Neural progenitor cell (in vitro differentiated cells): ENCODE data around the gene LYST. TPM values are rescaled to one million over a fixed set of nuclear protein-coding genes. Genes with fewer than 3 reads are reported as not detected.
A peak's percentile ranks its signal among the peaks of the same experiment; 100 is the strongest.

Source experiments
- DNase-seq: peaks from one replicate; pipeline ENCODE4 v3.0.0-alpha.2; 2016; ENCODE audit warnings: low spot score
- H2AFZ ChIP-seq: fragments of 200-600 bp; sonication (generic); replicated peaks from 2 replicates; pipeline ENCODE4 v1.6.1; 2016; ENCODE audit warnings: antibody characterized with exemption
- H3F3A ChIP-seq: fragments of 200-600 bp; sonication (generic); 2 replicates; pipeline ENCODE4 v1.6.1; 2016; ENCODE audit warnings: antibody characterized with exemption, low read depth
- H3K27ac ChIP-seq: fragments of 200-600 bp; sonication (generic); 2 replicates; pipeline ENCODE4 v1.5.1; 2016; ENCODE audit warnings: mild to moderate bottlenecking
- H3K27me3 ChIP-seq: fragments of 200-600 bp; sonication (generic); 2 replicates; pipeline ENCODE4 v1.6.1; 2016; ENCODE audit warnings: mild to moderate bottlenecking, moderate library complexity
- H3K36me3 ChIP-seq: fragments of 200-600 bp; sonication (generic); 2 replicates; pipeline ENCODE4 v1.5.1; 2016
- H3K4me1 ChIP-seq: fragments of 200-600 bp; sonication (generic); 2 replicates; pipeline ENCODE4 v1.6.1; 2016; ENCODE audit warnings: mixed run types
- H3K4me2 ChIP-seq: fragments of 200-600 bp; sonication (generic); 2 replicates; pipeline ENCODE4 v1.6.1; 2016
- H3K4me3 ChIP-seq: fragments of 200-600 bp; sonication (generic); 2 replicates; pipeline ENCODE4 v1.5.1; 2016
- H3K79me2 ChIP-seq: fragments of 200-600 bp; sonication (generic); 2 replicates; pipeline ENCODE4 v1.6.1; 2016; ENCODE audit warnings: low read depth
- H3K9ac ChIP-seq: fragments of 200-600 bp; sonication (generic); 2 replicates; pipeline ENCODE4 v1.6.1; 2016
- H3K9me3 ChIP-seq: fragments of 200-600 bp; sonication (generic); 2 replicates; pipeline ENCODE4 v1.5.1; 2016; ENCODE audit warnings: low read depth
- H4K20me1 ChIP-seq: fragments of 200-600 bp; sonication (generic); 2 replicates; pipeline ENCODE4 v1.6.1; 2016; ENCODE audit warnings: low read depth
- H3K27ac Mint-ChIP-seq: 3 replicates; pipeline ENCODE4 v1.8.0; 2021; ENCODE audit warnings: mixed read lengths
- H3K27me3 Mint-ChIP-seq: 2 replicates; pipeline ENCODE4 v1.8.0; 2022; ENCODE audit warnings: low read depth, mild to moderate bottlenecking, inconsistent platforms, moderate library complexity, mixed read lengths; ENCODE audit not compliant: insufficient read depth
- H3K36me3 Mint-ChIP-seq: 3 replicates; pipeline ENCODE4 v1.8.0; 2021; ENCODE audit warnings: mixed read lengths
- H3K4me1 Mint-ChIP-seq: 3 replicates; pipeline ENCODE4 v1.8.0; 2021; ENCODE audit warnings: mixed read lengths
- H3K4me3 Mint-ChIP-seq: 3 replicates; pipeline ENCODE4 v1.8.0; 2021; ENCODE audit warnings: mild to moderate bottlenecking, moderate library complexity, mixed read lengths
- H3K9me3 Mint-ChIP-seq: 3 replicates; pipeline ENCODE4 v1.8.0; 2020; ENCODE audit warnings: mixed read lengths
- CTCF ChIP-seq: fragments of 200-600 bp; sonication (generic); IDR thresholded peaks from 2 replicates; pipeline ENCODE4 v1.5.1; 2017; ENCODE audit warnings: antibody characterized with exemption, mild to moderate bottlenecking
- EZH2 ChIP-seq: fragments of 200-600 bp; sonication (generic); IDR thresholded peaks from 2 replicates; pipeline ENCODE4 v1.6.1; 2017; ENCODE audit warnings: antibody characterized with exemption, mild to moderate bottlenecking, moderate library complexity
- EZH2phosphoT487 ChIP-seq: fragments of 200-600 bp; sonication (generic); IDR thresholded peaks from 2 replicates; pipeline ENCODE4 v1.6.1; 2017; ENCODE audit warnings: antibody characterized with exemption
- total RNA-seq: library from RNA; depleted of rRNA; stranded (reverse); fragments of >200 nt; gene quantifications from 2 replicates; pipeline ENCODE4 v1.2.3, GENCODE V29; 2015; ENCODE audit warnings: low replicate concordance

Gene LYST
- total RNA-seq, 1 donor from 2014 or later = 0.82 TPM

GRCh38 chr1:235689356-235689755 lies 177.3 kb downstream of the LYST start:
- Histone ChIP-seq H3K36me3 (no peaks in the 10 kb centered on the region), H3K9me3 (no peaks in the 10 kb centered on the region), H3K27ac (no peak overlapping the region), H3K79me2 (no peaks in the 10 kb centered on the region), H4K20me1 (no peaks in the 10 kb centered on the region), H3K9ac (no peak overlapping the region), H3K27me3 (no peaks in the 10 kb centered on the region), H3F3A (no peaks in the 10 kb centered on the region), H3K4me3 (no peak overlapping the region), H2AFZ (no peak overlapping the region), H3K4me1 (no peaks in the 10 kb centered on the region), H3K4me2 (no peak overlapping the region)
- no peak for DNase-seq
- H3K36me3 Mint-ChIP-seq = no peaks in the 10 kb centered on the region
- H3K27me3 Mint-ChIP-seq = peaks cover 2% of the 10 kb centered on the region
- H3K27ac Mint-ChIP-seq = no peak overlapping the region
- H3K4me1 Mint-ChIP-seq = peaks cover 5% of the 10 kb centered on the region
- no peak overlapping the region for H3K4me3 Mint-ChIP-seq
- TF ChIP-seq CTCF = no peak
- no peak for TF ChIP-seq EZH2
- H3K9me3 Mint-ChIP-seq = no peaks in the 10 kb centered on the region

GRCh38 chr1:235688096-235688495 lies 178.6 kb downstream of the LYST start:
- Mint-ChIP-seq H3K4me3 (no peak overlapping the region), H3K36me3 (no peaks in the 10 kb centered on the region), H3K27ac (no peak overlapping the region), H3K27me3 (no peaks in the 10 kb centered on the region), H3K4me1 (peaks cover 8% of the 10 kb centered on the region), H3K9me3 (no peaks in the 10 kb centered on the region)
- H4K20me1 ChIP-seq = no peaks in the 10 kb centered on the region
- no peaks in the 10 kb centered on the region for H3K27me3 ChIP-seq
- no peaks in the 10 kb centered on the region for H3K9me3 ChIP-seq
- no peak for DNase-seq
- no peaks in the 10 kb centered on the region for H3K4me1 ChIP-seq
- H3K4me3 ChIP-seq = no peak overlapping the region
- H3F3A ChIP-seq = no peaks in the 10 kb centered on the region
- H3K79me2 ChIP-seq = no peaks in the 10 kb centered on the region
- H3K36me3 ChIP-seq = no peaks in the 10 kb centered on the region
- TF ChIP-seq EZH2phosphoT487 (no peak), CTCF (no peak), EZH2 (no peak)
- H3K4me2 ChIP-seq = no peak overlapping the region
- H2AFZ ChIP-seq = no peak overlapping the region
- H3K27ac ChIP-seq = no peak overlapping the region
- H3K9ac ChIP-seq = no peak overlapping the region

GRCh38 chr1:235683653-235684052 lies 183.1 kb downstream of the LYST start:
- Histone ChIP-seq H3K9me3 (no peaks in the 10 kb centered on the region), H3K4me3 (no peak overlapping the region), H3K4me1 (peaks cover 9% of the 10 kb centered on the region), H3K79me2 (no peaks in the 10 kb centered on the region), H3K27ac (no peak overlapping the region), H2AFZ (no peak overlapping the region), H3K27me3 (no peaks in the 10 kb centered on the region), H3F3A (peaks cover 5% of the 10 kb centered on the region), H3K36me3 (no peaks in the 10 kb centered on the region), H3K9ac (no peak overlapping the region), H3K4me2 (no peak overlapping the region), H4K20me1 (no peaks in the 10 kb centered on the region)
- Mint-ChIP-seq H3K36me3 (no peaks in the 10 kb centered on the region), H3K27ac (no peak overlapping the region), H3K9me3 (no peaks in the 10 kb centered on the region), H3K4me3 (no peak overlapping the region), H3K4me1 (peaks cover 8% of the 10 kb centered on the region), H3K27me3 (peaks cover 2% of the 10 kb centered on the region)
- TF ChIP-seq CTCF (no peak), EZH2 (no peak), EZH2phosphoT487 (no peak)
- DNase-seq = no peak

GRCh38 chr1:235682216-235682615 lies 184.5 kb downstream of the LYST start:
- Histone ChIP-seq H3K4me3 (no peak overlapping the region), H2AFZ (peak overlapping the region; percentile 15), H3K9me3 (no peaks in the 10 kb centered on the region), H3K4me2 (no peak overlapping the region), H3F3A (peaks cover 5% of the 10 kb centered on the region), H3K36me3 (no peaks in the 10 kb centered on the region), H3K79me2 (peaks cover 4% of the 10 kb centered on the region), H4K20me1 (no peaks in the 10 kb centered on the region), H3K27me3 (no peaks in the 10 kb centered on the region), H3K27ac (no peak overlapping the region), H3K9ac (no peak overlapping the region), H3K4me1 (peaks cover 9% of the 10 kb centered on the region)
- no peaks in the 10 kb centered on the region for H3K9me3 Mint-ChIP-seq
- no peak for TF ChIP-seq EZH2phosphoT487
- TF ChIP-seq CTCF = no peak
- no peak for TF ChIP-seq EZH2
- H3K4me3 Mint-ChIP-seq = no peak overlapping the region
- no peaks in the 10 kb centered on the region for H3K36me3 Mint-ChIP-seq
- H3K4me1 Mint-ChIP-seq = peaks cover 8% of the 10 kb centered on the region
- no peak for DNase-seq
- H3K27ac Mint-ChIP-seq = no peak overlapping the region
- H3K27me3 Mint-ChIP-seq = peaks cover 2% of the 10 kb centered on the region
